Measurements from ENCODE around the gene CMPK2. TPM values are rescaled to one million over a fixed set of nuclear protein-coding genes. Genes with fewer than 3 reads are reported as not detected.
"Not testable (repeated sequence)": the region's sequence is repeated elsewhere in the genome, so short reads cannot be mapped to it uniquely, and the experiment has no call there.

CMPK2 gene
- total RNA-seq, 5 donors from 2014 or later (not counting 1 experiment from before 2014, with no cell fraction given): 6.5 to 15.2 (median 9.1) TPM

GRCh38 chr2:6909431-6910385 is 44.0 kb upstream of the CMPK2 start:
- DNase-seq: peak in 24 of 35 experiments; percentile 9 to 81 (median 40)
- H3K4me3 ChIP-seq (ENCODE audit: control insufficient read depth in 1 of 2, extremely low read depth in 1 of 2, low read length in 1 of 2): peak overlapping the region; percentile 6 to 11
- H3K27ac Mint-ChIP-seq: peak overlapping the region; percentile 96 to 97
- CTCF ChIA-PET: interaction anchor here (0.6 to 2.6 kb wide), 6 partner anchors 10 to 105 kb away, joined by 3 to 12 read pairs (median 5); no protein-coding TSS in a partner anchor
- peak overlapping the region; percentile 71 for H3K27ac ChIP-seq (ENCODE audit: low read length)
- H3K36me3 ChIP-seq (ENCODE audit: control insufficient read depth in 2 of 2, extremely low read depth in 1 of 2, insufficient read depth in 1 of 2, low read length in 1 of 2): no peaks in the 10 kb centered on the region
- H3K4me3 Mint-ChIP-seq: peak overlapping the region; percentile 56 to 69 (median 65)
- peaks cover 85 to 93% (median 91%) of the 10 kb centered on the region in 3 donors for H3K4me1 Mint-ChIP-seq
- no peaks in the 10 kb centered on the region for H3K27me3 ChIP-seq (replicated peaks in 1 of 2; ENCODE audit: control insufficient read depth in 2 of 2, extremely low read depth in 1 of 2, insufficient read depth in 2 of 2, low read length in 1 of 2)
- peak; percentile 72 to 80 (median 77) for ATAC-seq (replicated peaks in 1 of 4)
- POLR2A ChIA-PET: interaction anchor here (0.6 kb wide), 3 partner anchors 14 to 31 kb away, joined by 3 read pairs; no protein-coding TSS in a partner anchor
- H3K9me3 ChIP-seq: no peaks in the 10 kb centered on the region
- H3K9me3 Mint-ChIP-seq: no peaks in the 10 kb centered on the region
- H3K4me1 ChIP-seq (ENCODE audit: control insufficient read depth in 1 of 2, extremely low read depth in 1 of 2, insufficient read depth in 2 of 2, low read length in 2 of 2): peaks cover 70 to 78% of the 10 kb centered on the region in 2 experiments
- peaks cover 9% of the 10 kb centered on the region for H3K36me3 Mint-ChIP-seq
- WGBS (ENCODE audit: insufficient coverage): 10% methylated on average over 4 of the region's 8 CpGs
- H3K27me3 Mint-ChIP-seq: no peaks in the 10 kb centered on the region

GRCh38 chr2:6908291-6908690 is 42.6 kb upstream of the CMPK2 start:
- WGBS (ENCODE audit: insufficient coverage): 100% methylated on average over 1 of the region's 2 CpGs
- peaks cover 61 to 71% of the 10 kb centered on the region in 2 experiments for H3K4me1 ChIP-seq (ENCODE audit: control insufficient read depth in 1 of 2, extremely low read depth in 1 of 2, insufficient read depth in 2 of 2, low read length in 2 of 2)
- peaks cover 13% of the 10 kb centered on the region for H3K36me3 Mint-ChIP-seq

GRCh38 chr2:6906165-6906741 is 40.5 kb upstream of the CMPK2 start:
- Histone ChIP-seq H3K27ac (ENCODE audit: low read length) (no peak overlapping the region), H3K4me3 (ENCODE audit: control insufficient read depth in 1 of 2, extremely low read depth in 1 of 2, low read length in 1 of 2) (no peak overlapping the region), H3K27me3 (replicated peaks in 1 of 2; ENCODE audit: control insufficient read depth in 2 of 2, extremely low read depth in 1 of 2, insufficient read depth in 2 of 2, low read length in 1 of 2) (no peaks in the 10 kb centered on the region), H3K9me3 (no peaks in the 10 kb centered on the region), H3K4me1 (ENCODE audit: control insufficient read depth in 1 of 2, extremely low read depth in 1 of 2, insufficient read depth in 2 of 2, low read length in 2 of 2) (peaks cover 40 to 52% of the 10 kb centered on the region in 2 experiments), H3K36me3 (ENCODE audit: control insufficient read depth in 2 of 2, extremely low read depth in 1 of 2, insufficient read depth in 1 of 2, low read length in 1 of 2) (no peaks in the 10 kb centered on the region)
- Mint-ChIP-seq H3K36me3 (peaks cover 33% of the 10 kb centered on the region), H3K9me3 (peaks cover 12 to 22% (median 14%) of the 10 kb centered on the region in 3 donors), H3K4me1 (peaks cover 63 to 72% (median 63%) of the 10 kb centered on the region in 3 donors), H3K27me3 (no peaks in the 10 kb centered on the region), H3K27ac (peak overlapping the region; percentile 96 to 97), H3K4me3 (peak overlapping the region in 1 of 3 donors; percentile 5)
- POLR2A ChIA-PET: interaction anchor here in 1 of 2 donors (0.7 kb wide), 1 partner anchor 92 kb away, joined by 5 read pairs; no protein-coding TSS in a partner anchor
- ATAC-seq (replicated peaks in 1 of 4) (peak in 1 of 4 experiments; percentile 12), DNase-seq (no peak)
- CTCF ChIA-PET: interaction anchor here (0.5 to 2.9 kb wide), 11 partner anchors 9 to 191 kb away, joined by 3 to 16 read pairs (median 3); no protein-coding TSS in a partner anchor
- 56% methylated on average over 1 of the region's 1 CpG for WGBS (ENCODE audit: insufficient coverage)

More at GRCh38 chr2:6908291-6908690, 42.6 kb upstream of the CMPK2 start:
- no peaks in the 10 kb centered on the region for H3K36me3 ChIP-seq (ENCODE audit: control insufficient read depth in 2 of 2, extremely low read depth in 1 of 2, insufficient read depth in 1 of 2, low read length in 1 of 2)
- peak overlapping the region; percentile 71 for H3K27ac ChIP-seq (ENCODE audit: low read length)
- no peaks in the 10 kb centered on the region for H3K27me3 Mint-ChIP-seq
- no peak overlapping the region for H3K4me3 ChIP-seq (ENCODE audit: control insufficient read depth in 1 of 2, extremely low read depth in 1 of 2, low read length in 1 of 2)
- H3K27me3 ChIP-seq (replicated peaks in 1 of 2; ENCODE audit: control insufficient read depth in 2 of 2, extremely low read depth in 1 of 2, insufficient read depth in 2 of 2, low read length in 1 of 2): no peaks in the 10 kb centered on the region
- peaks cover 73 to 83% (median 83%) of the 10 kb centered on the region in 3 donors for H3K4me1 Mint-ChIP-seq
- H3K4me3 Mint-ChIP-seq: peak overlapping the region in 1 of 3 donors; percentile 33
- peak overlapping the region; percentile 96 to 97 for H3K27ac Mint-ChIP-seq
- CTCF ChIA-PET: interaction anchor here (1.3 to 2.9 kb wide), 3 partner anchors 8 to 11 kb away, joined by 3 to 16 read pairs (median 6); partner anchors contain the start of gene RNF144A (in 1 of the 2)
- no peak for DNase-seq
- peaks cover 2 to 3% (median 3%) of the 10 kb centered on the region in 3 donors for H3K9me3 Mint-ChIP-seq
- POLR2A ChIA-PET: no interaction called here
- ATAC-seq (replicated peaks in 1 of 4): no peak
- H3K9me3 ChIP-seq: no peaks in the 10 kb centered on the region

GRCh38 chr2:6905668-6906067 is 40.0 kb upstream of the CMPK2 start:
- H3K4me1 ChIP-seq (ENCODE audit: control insufficient read depth in 1 of 2, extremely low read depth in 1 of 2, insufficient read depth in 2 of 2, low read length in 2 of 2): peaks cover 35 to 46% of the 10 kb centered on the region in 2 experiments
- H3K27ac Mint-ChIP-seq: no peak overlapping the region
- no peaks in the 10 kb centered on the region for H3K27me3 ChIP-seq (replicated peaks in 1 of 2; ENCODE audit: control insufficient read depth in 2 of 2, extremely low read depth in 1 of 2, insufficient read depth in 2 of 2, low read length in 1 of 2)
- no peak overlapping the region for H3K4me3 ChIP-seq (ENCODE audit: control insufficient read depth in 1 of 2, extremely low read depth in 1 of 2, low read length in 1 of 2)
- no peaks in the 10 kb centered on the region for H3K27me3 Mint-ChIP-seq
- no peak overlapping the region for H3K4me3 Mint-ChIP-seq
- H3K36me3 Mint-ChIP-seq: peaks cover 37% of the 10 kb centered on the region
- DNase-seq: no peak
- H3K9me3 ChIP-seq: no peaks in the 10 kb centered on the region
- no peaks in the 10 kb centered on the region for H3K36me3 ChIP-seq (ENCODE audit: control insufficient read depth in 2 of 2, extremely low read depth in 1 of 2, insufficient read depth in 1 of 2, low read length in 1 of 2)
- H3K27ac ChIP-seq (ENCODE audit: low read length): no peak overlapping the region
- POLR2A ChIA-PET: interaction anchor here (0.7 to 1.0 kb wide), 2 partner anchors 27 to 93 kb away, joined by 4 to 5 read pairs; no protein-coding TSS in a partner anchor
- CTCF ChIA-PET: interaction anchor here (0.5 to 2.9 kb wide), 12 partner anchors 8 to 192 kb away, joined by 3 to 16 read pairs (median 3); no protein-coding TSS in a partner anchor
- WGBS (ENCODE audit: insufficient coverage): no CpG with 5 or more reads among the region's 1 CpG
- peaks cover 12 to 22% (median 14%) of the 10 kb centered on the region in 3 donors for H3K9me3 Mint-ChIP-seq
- no peak for ATAC-seq (replicated peaks in 1 of 4)
- H3K4me1 Mint-ChIP-seq: peaks cover 57 to 66% (median 57%) of the 10 kb centered on the region in 3 donors

- H3K4me3 Mint-ChIP-seq: not testable (repeated sequence)
- no CpG with 5 or more reads among the region's 2 CpGs for WGBS (ENCODE audit: insufficient coverage)
These were observed 36.9 kb upstream of the CMPK2 start for GRCh38 chr2:6902581-6902980.

More at GRCh38 chr2:6902581-6902980, 36.9 kb upstream of the CMPK2 start:
- peak overlapping the region in 1 of 2 donors; percentile 61 for H3K27ac Mint-ChIP-seq
- DNase-seq; H3K36me3 ChIP-seq (ENCODE audit: control insufficient read depth in 2 of 2, extremely low read depth in 1 of 2, insufficient read depth in 1 of 2, low read length in 1 of 2); H3K27me3 Mint-ChIP-seq; ATAC-seq (replicated peaks in 1 of 4); H3K4me3 ChIP-seq (ENCODE audit: control insufficient read depth in 1 of 2, extremely low read depth in 1 of 2, low read length in 1 of 2); H3K9me3 ChIP-seq; H3K27me3 ChIP-seq (replicated peaks in 1 of 2; ENCODE audit: control insufficient read depth in 2 of 2, extremely low read depth in 1 of 2, insufficient read depth in 2 of 2, low read length in 1 of 2); H3K27ac ChIP-seq (ENCODE audit: low read length): not testable (repeated sequence)
- peaks cover 9 to 21% of the 10 kb centered on the region in 2 experiments for H3K4me1 ChIP-seq (ENCODE audit: control insufficient read depth in 1 of 2, extremely low read depth in 1 of 2, insufficient read depth in 2 of 2, low read length in 2 of 2)
- H3K9me3 Mint-ChIP-seq: peaks cover 12 to 22% (median 14%) of the 10 kb centered on the region in 3 donors
- POLR2A ChIA-PET: interaction anchor here in 1 of 2 donors (0.8 kb wide), 1 partner anchor 98 kb away, joined by 3 read pairs; no protein-coding TSS in a partner anchor
- CTCF ChIA-PET: interaction anchor here in 1 of 2 donors (0.6 to 0.7 kb wide), 2 partner anchors 10 to 123 kb away, joined by 4 read pairs; no protein-coding TSS in a partner anchor
- H3K36me3 Mint-ChIP-seq: peaks cover 34% of the 10 kb centered on the region
- peaks cover 26 to 45% (median 33%) of the 10 kb centered on the region in 3 donors for H3K4me1 Mint-ChIP-seq

Data from T-cell (primary cell).